C4-2B (cell line): ENCODE measurements around the gene C11orf97.

Experiments used
- H3K27ac ChIP-seq: fragments of 450-650 bp; 2 replicates; pipeline ENCODE4 v1.5.1; 2017
- ZFX ChIP-seq: fragments of 450-650 bp; IDR thresholded peaks from 2 replicates; pipeline ENCODE4 v1.6.1; 2017
- TF ChIP-seq, protein P1 (sequence below): fragments of 450-650 bp; conservative IDR thresholded peaks from 2 replicates; pipeline ENCODE4 v1.5.1; 2017; ENCODE audit warnings: mild to moderate bottlenecking

The C11orf97 gene

GRCh38 chr11:94558468-94558867 lies 46.2 kb downstream of the C11orf97 start:
- no peak overlapping the region for H3K27ac ChIP-seq
- TF ChIP-seq, protein P1, sequence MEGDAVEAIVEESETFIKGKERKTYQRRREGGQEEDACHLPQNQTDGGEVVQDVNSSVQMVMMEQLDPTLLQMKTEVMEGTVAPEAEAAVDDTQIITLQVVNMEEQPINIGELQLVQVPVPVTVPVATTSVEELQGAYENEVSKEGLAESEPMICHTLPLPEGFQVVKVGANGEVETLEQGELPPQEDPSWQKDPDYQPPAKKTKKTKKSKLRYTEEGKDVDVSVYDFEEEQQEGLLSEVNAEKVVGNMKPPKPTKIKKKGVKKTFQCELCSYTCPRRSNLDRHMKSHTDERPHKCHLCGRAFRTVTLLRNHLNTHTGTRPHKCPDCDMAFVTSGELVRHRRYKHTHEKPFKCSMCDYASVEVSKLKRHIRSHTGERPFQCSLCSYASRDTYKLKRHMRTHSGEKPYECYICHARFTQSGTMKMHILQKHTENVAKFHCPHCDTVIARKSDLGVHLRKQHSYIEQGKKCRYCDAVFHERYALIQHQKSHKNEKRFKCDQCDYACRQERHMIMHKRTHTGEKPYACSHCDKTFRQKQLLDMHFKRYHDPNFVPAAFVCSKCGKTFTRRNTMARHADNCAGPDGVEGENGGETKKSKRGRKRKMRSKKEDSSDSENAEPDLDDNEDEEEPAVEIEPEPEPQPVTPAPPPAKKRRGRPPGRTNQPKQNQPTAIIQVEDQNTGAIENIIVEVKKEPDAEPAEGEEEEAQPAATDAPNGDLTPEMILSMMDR = no peak
- TF ChIP-seq ZFX = no peak

DNA sequence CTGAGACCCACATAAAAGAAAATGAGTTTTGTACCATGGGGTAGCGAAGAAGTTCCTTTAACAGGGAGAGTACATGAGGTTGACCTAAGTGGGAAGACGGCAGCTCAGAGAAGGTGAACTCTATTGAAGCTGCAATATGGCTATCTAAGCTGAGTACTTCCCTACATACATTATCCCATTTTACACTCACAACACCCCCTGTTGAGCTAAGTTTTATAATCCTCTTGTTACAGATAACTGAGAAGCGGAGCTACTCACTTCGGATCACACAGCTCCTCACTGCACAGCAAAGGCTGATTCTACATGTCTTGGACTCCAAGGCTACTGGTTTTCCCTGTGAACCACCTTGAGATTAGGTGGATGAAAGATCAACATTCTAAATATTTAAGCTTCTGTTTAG lies 46.7 kb downstream of the C11orf97 start:
- no peak overlapping the region for H3K27ac ChIP-seq
- no peak for TF ChIP-seq ZFX
- TF ChIP-seq, protein P1 = no peak

DNA sequence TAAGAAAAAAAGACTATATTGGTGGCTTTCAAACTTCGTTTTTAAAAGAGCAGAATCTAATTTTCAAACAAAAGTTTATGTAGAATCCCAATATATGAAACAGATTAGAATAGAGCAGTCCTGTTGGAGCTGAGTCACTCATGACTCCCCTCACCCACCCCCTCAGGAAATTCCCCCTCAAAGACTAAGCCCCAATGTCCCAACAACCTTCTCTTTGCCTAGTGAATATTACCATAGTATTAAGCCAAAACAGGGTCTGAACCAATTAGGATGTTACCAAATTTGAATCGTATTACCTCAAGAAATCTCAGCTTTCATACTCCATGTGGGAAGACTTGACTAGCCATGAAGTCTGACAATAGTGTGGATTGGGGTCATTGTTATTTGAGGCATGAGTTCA lies 47.1 kb downstream of the C11orf97 start:
- TF ChIP-seq ZFX = no peak
- TF ChIP-seq, protein P1 = no peak
- no peak overlapping the region for H3K27ac ChIP-seq

- no peak for TF ChIP-seq ZFX
- TF ChIP-seq, protein P1 = no peak
- no peak overlapping the region for H3K27ac ChIP-seq
Measured at GRCh38 chr11:94560834-94561233, 48.6 kb downstream of the C11orf97 start.

- TF ChIP-seq ZFX = no peak
- TF ChIP-seq, protein P1 = no peak
- no peak overlapping the region for H3K27ac ChIP-seq
Measured at GRCh38 chr11:94563176-94563847, 51.1 kb downstream of the C11orf97 start.

GRCh38 chr11:94563848-94564467 lies 51.7 kb downstream of the C11orf97 start:
- TF ChIP-seq, protein P1 = no peak
- TF ChIP-seq ZFX = no peak
- no peak overlapping the region for H3K27ac ChIP-seq

DNA sequence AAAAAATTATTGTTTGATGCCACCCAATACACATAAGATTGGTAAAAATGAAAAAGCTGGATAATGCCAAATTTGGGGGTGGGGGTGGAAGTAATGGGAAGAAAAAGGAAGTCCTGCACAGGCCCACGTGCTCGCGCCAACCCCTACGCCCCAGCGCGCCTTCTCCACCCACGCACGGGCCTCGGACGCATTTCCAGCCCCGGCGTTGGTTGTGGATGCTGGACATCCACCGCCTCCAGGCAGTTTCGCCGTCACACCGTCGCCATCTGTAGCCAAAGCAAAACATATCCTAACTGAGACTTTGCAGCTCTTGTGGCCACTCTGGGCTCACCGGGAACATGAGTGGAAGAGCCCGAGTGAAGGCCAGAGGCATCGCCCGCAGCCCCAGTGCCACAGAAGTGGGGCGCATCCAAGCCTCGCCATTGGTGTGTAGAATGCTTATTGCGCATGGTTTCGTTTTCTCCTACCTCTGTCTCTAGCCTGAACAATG lies 55.0 kb downstream of the C11orf97 start, which contains the start of gene PIWIL4:
Gene PIWIL4, plus strand, starts transcription at position 188 of the 490 bp plus-strand sequence. Its CDS starts 151 bp downstream, at position 339.
- H3K27ac ChIP-seq = no peak within 1 kb of the TSS
- TF ChIP-seq ZFX = no peak
- TF ChIP-seq, protein P1 = no peak
